Smooth muscle cell (in vitro differentiated cells): ENCODE data around the gene SLC38A4. TPM values are rescaled to one million over a fixed set of nuclear protein-coding genes. Genes with fewer than 3 reads are reported as not detected.
"Not testable (repeated sequence)": the region's sequence is repeated elsewhere in the genome, so short reads cannot be mapped to it uniquely, and the experiment has no call there.

Experiments used
- DNase-seq: peaks from one replicate; lab custom pipeline; 2025; ENCODE audit not compliant: unreplicated experiment; lab: John Stamatoyannopoulos, UW
- H2AFZ ChIP-seq: fragments of 200-600 bp; sonication (generic); 2 replicates; pipeline ENCODE4 v1.6.0; 2016; ENCODE audit warnings: antibody characterized with exemption, low read depth, mild to moderate bottlenecking
- H3F3A ChIP-seq: fragments of 200-600 bp; sonication (generic); 2 replicates; pipeline ENCODE4 v1.6.0; 2017; ENCODE audit warnings: antibody characterized with exemption, low read depth
- H3K27ac ChIP-seq: fragments of 200-600 bp; sonication (generic); 2 replicates; pipeline ENCODE4 v1.5.1; 2016; ENCODE audit warnings: low read depth, mild to moderate bottlenecking
- H3K27me3 ChIP-seq: fragments of 200-600 bp; sonication (generic); 2 replicates; pipeline ENCODE4 v1.6.1; 2016; ENCODE audit warnings: low read depth, mild to moderate bottlenecking
- H3K36me3 ChIP-seq: fragments of 200-600 bp; sonication (generic); 2 replicates; pipeline ENCODE4 v1.5.1; 2016; ENCODE audit warnings: low read depth
- H3K4me1 ChIP-seq: fragments of 200-600 bp; sonication (generic); 2 replicates; pipeline ENCODE4 v1.5.1; 2016; ENCODE audit warnings: low read depth
- H3K4me2 ChIP-seq: fragments of 200-600 bp; sonication (generic); 2 replicates; pipeline ENCODE4 v1.6.0; 2016; ENCODE audit warnings: mild to moderate bottlenecking
- H3K4me3 ChIP-seq: fragments of 200-600 bp; sonication (generic); 2 replicates; pipeline ENCODE4 v1.5.1; 2016; ENCODE audit warnings: mild to moderate bottlenecking
- H3K79me2 ChIP-seq: fragments of 200-600 bp; sonication (generic); 2 replicates; pipeline ENCODE4 v1.6.0; 2016; ENCODE audit warnings: low read depth, mild to moderate bottlenecking
- H3K9ac ChIP-seq: fragments of 200-600 bp; sonication (generic); 2 replicates; pipeline ENCODE4 v1.6.0; 2016; ENCODE audit warnings: low read depth
- H3K9me3 ChIP-seq: fragments of 200-600 bp; sonication (generic); replicated peaks from 2 replicates; pipeline ENCODE4 v1.5.1; 2016; ENCODE audit warnings: low read depth
- H4K20me1 ChIP-seq: fragments of 200-600 bp; sonication (generic); 2 replicates; pipeline ENCODE4 v1.6.0; 2016; ENCODE audit warnings: low read depth
- WGBS: methylation state at CpG from one replicate; pipeline ENCODE4 v1.1.7; 2016; ENCODE audit warnings: low lambda C conversion rate; 5-methylcytosine and 5-hydroxymethylcytosine counted together
- polyA plus RNA-seq: library from polyadenylated mRNA; unstranded; fragments of >200 nt; fragmentation: Nextera tagmentation; extraction: Ambion mirVana; gene quantifications from 2 replicates; pipeline ENCODE4 v1.2.1, GENCODE V29; 2016
- total RNA-seq: library from RNA; depleted of rRNA; stranded (reverse); fragments of >200 nt; gene quantifications from 2 replicates; pipeline ENCODE4 v1.2.3, GENCODE V29; 2014
- TF ChIP-seq, protein P1 (sequence below): fragments of 200-600 bp; sonication (generic); IDR thresholded peaks from 2 replicates; pipeline ENCODE4 v1.5.1; 2017; ENCODE audit warnings: borderline replicate concordance, mild to moderate bottlenecking, antibody characterized with exemption; ENCODE audit not compliant: insufficient read depth, poor library complexity, severe bottlenecking

Gene SLC38A4
- total and polyA plus RNA-seq, 2 experiments from 2014 or later, result 0.77 to 2.7 TPM

DNA sequence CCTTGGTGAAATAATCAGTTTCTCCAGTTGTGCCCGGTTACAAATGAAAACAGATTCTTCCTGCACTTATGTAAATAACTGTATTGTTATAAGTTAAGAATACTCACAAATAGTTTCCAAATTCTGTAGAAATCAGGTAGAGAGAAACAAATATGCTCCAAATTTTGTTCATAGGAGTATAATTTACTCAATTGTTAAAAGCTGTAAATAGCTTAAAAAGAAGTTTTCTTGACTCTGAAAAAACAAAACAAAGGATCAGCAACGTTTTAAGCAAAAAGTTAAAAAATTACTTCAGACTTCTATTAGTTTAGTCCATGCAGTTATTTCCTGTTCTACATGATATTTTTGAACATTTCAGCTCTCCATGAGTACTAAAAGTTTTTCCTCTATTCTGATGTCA, 30.0 kb upstream of the SLC38A4 start:
- H3K4me3 ChIP-seq, result no peak overlapping the region
- H3K36me3 ChIP-seq, result no peaks in the 10 kb centered on the region
- no peaks in the 10 kb centered on the region for H3K79me2 ChIP-seq
- WGBS, result 75% methylated on average over 2 of the region's 2 CpGs
- no peaks in the 10 kb centered on the region for H3K4me1 ChIP-seq
- H4K20me1 ChIP-seq, result no peaks in the 10 kb centered on the region
- no peaks in the 10 kb centered on the region for H3K27me3 ChIP-seq
- H3K27ac ChIP-seq, result no peak overlapping the region
- TF ChIP-seq, protein P1, sequence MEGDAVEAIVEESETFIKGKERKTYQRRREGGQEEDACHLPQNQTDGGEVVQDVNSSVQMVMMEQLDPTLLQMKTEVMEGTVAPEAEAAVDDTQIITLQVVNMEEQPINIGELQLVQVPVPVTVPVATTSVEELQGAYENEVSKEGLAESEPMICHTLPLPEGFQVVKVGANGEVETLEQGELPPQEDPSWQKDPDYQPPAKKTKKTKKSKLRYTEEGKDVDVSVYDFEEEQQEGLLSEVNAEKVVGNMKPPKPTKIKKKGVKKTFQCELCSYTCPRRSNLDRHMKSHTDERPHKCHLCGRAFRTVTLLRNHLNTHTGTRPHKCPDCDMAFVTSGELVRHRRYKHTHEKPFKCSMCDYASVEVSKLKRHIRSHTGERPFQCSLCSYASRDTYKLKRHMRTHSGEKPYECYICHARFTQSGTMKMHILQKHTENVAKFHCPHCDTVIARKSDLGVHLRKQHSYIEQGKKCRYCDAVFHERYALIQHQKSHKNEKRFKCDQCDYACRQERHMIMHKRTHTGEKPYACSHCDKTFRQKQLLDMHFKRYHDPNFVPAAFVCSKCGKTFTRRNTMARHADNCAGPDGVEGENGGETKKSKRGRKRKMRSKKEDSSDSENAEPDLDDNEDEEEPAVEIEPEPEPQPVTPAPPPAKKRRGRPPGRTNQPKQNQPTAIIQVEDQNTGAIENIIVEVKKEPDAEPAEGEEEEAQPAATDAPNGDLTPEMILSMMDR, result no peak
- H3K4me2 ChIP-seq, result no peak overlapping the region
- H2AFZ ChIP-seq, result no peak overlapping the region
- H3K9me3 ChIP-seq, result peaks cover 18% of the 10 kb centered on the region
- no peak overlapping the region for H3K9ac ChIP-seq
- DNase-seq, result no peak
- no peaks in the 10 kb centered on the region for H3F3A ChIP-seq

DNA sequence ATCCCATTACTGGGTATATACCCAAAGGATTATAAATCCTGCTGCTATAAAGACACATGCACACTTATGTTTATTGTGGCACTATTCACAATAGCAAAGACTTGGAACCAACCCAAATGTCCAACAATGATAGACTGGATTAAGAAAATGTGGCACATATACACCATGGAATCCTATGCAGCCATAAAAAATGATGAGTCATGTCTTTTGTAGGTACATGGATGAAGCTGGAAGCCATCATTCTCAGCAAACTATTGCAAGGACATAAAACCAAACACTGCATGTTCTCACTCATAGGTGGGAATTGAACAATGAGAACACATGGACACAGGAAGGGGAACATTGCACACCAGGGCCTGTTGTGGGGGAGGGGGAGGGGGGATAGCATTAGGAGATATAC, 28.4 kb upstream of the SLC38A4 start:
- H3K27ac ChIP-seq, H3K79me2 ChIP-seq, H2AFZ ChIP-seq, H3K4me1 ChIP-seq, H4K20me1 ChIP-seq, H3K27me3 ChIP-seq, DNase-seq, H3K4me2 ChIP-seq, H3F3A ChIP-seq, H3K9ac ChIP-seq, H3K36me3 ChIP-seq, H3K4me3 ChIP-seq: not testable (repeated sequence)
- H3K9me3 ChIP-seq, result peaks cover 12% of the 10 kb centered on the region

DNA sequence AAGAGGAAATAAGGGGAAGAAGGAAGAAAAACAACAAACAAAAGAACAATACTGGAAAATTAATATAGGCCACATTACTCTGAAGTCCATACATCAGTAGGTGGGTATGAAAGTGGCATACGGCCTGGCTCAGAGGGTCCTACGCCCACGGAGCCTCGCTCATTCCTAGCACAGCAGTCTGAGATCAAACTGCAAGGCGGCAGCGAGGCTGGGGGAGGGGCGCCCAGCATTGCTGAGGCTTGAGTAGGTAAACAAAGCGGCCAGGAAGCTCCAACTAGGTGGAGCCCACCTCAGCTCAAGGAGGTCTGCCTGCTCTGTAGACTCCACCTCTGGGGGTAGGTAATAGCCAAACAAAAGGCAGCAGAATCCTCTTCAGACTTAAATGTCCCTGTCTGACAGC, 23.0 kb upstream of the SLC38A4 start:
- not testable (repeated sequence) for DNase-seq, H3K4me2 ChIP-seq
- 89% methylated on average over 8 of the region's 8 CpGs for WGBS

DNA sequence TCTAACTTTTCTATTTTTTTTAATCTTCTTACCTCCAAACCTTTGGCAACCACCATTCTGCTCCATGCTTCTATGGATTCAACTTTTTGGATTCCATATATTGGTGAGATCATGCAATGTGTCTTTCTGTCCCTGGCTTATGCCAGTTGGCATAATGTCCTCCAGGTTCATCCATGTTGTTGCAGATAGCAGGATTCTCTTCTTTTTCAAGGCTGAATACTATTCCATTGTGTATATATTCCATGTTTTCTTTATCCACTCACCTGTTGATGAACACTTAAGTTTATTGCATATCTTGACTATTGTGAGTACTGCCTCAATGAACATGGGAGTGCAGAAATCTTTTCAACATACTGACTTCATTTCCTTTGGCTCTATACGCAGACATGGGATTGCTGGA, 21.2 kb upstream of the SLC38A4 start:
- 82% methylated on average over 1 of the region's 1 CpG for WGBS

More for the DNA sequence above, 23.0 kb upstream of the SLC38A4 start:
- H3K4me1 ChIP-seq, H3K4me3 ChIP-seq, H3K27me3 ChIP-seq, H2AFZ ChIP-seq, H3K9ac ChIP-seq, H3K36me3 ChIP-seq, H4K20me1 ChIP-seq, H3K9me3 ChIP-seq, H3K27ac ChIP-seq, H3K79me2 ChIP-seq, H3F3A ChIP-seq: not testable (repeated sequence)

More for the DNA sequence above, 21.2 kb upstream of the SLC38A4 start:
- Histone ChIP-seq H3K27me3 (no peaks in the 10 kb centered on the region), H2AFZ (no peak overlapping the region), H3K27ac (no peak overlapping the region), H3K79me2 (no peaks in the 10 kb centered on the region), H3K4me1 (no peaks in the 10 kb centered on the region), H3K9me3 (no peaks in the 10 kb centered on the region), H3K4me2 (no peak overlapping the region), H3K9ac (no peak overlapping the region), H3K36me3 (no peaks in the 10 kb centered on the region), H3K4me3 (no peak overlapping the region), H3F3A (no peaks in the 10 kb centered on the region), H4K20me1 (no peaks in the 10 kb centered on the region)
- DNase-seq, result no peak
- TF ChIP-seq, protein P1, result no peak
